AG09319 (cell line): ENCODE results near the gene KLHDC9.
"Not testable (repeated sequence)": the region's sequence is repeated elsewhere in the genome, so short reads cannot be mapped to it uniquely, and the experiment has no call there.

Source experiments
- DNase-seq: peaks from one replicate; pipeline ENCODE4 v3.0.0-alpha.2; 2010; ENCODE audit warnings: low read depth; ENCODE audit errors: extremely low read depth
- TF ChIP-seq, protein P1 (sequence below): IDR thresholded peaks from 2 replicates; pipeline ENCODE4 v1.5.1; 2011; ENCODE audit warnings: low read depth, mild to moderate bottlenecking, inconsistent platforms, low read length, moderate library complexity

Gene KLHDC9

DNA sequence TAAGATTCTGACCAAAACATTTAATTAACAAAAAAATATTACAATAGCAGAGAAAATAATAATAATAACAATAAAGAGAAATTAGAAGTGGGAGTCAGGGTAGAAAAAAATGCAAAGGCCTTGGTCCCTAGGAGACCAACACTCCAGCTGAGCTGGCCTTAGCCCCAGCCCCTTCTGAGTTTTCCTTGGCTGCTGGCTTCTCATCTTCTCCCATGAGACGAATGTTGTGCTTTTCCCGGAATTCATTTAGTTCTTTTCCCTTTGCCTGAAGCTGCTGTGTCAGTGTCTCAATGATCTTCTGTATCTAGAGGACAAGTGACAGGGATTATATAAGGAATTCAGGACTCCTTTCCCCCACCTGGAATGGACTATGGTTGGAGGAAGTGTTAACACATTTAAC is 2.4 kb downstream of the KLHDC9 start:
- TF ChIP-seq, protein P1, sequence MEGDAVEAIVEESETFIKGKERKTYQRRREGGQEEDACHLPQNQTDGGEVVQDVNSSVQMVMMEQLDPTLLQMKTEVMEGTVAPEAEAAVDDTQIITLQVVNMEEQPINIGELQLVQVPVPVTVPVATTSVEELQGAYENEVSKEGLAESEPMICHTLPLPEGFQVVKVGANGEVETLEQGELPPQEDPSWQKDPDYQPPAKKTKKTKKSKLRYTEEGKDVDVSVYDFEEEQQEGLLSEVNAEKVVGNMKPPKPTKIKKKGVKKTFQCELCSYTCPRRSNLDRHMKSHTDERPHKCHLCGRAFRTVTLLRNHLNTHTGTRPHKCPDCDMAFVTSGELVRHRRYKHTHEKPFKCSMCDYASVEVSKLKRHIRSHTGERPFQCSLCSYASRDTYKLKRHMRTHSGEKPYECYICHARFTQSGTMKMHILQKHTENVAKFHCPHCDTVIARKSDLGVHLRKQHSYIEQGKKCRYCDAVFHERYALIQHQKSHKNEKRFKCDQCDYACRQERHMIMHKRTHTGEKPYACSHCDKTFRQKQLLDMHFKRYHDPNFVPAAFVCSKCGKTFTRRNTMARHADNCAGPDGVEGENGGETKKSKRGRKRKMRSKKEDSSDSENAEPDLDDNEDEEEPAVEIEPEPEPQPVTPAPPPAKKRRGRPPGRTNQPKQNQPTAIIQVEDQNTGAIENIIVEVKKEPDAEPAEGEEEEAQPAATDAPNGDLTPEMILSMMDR: no peak
- DNase-seq: no peak

DNA sequence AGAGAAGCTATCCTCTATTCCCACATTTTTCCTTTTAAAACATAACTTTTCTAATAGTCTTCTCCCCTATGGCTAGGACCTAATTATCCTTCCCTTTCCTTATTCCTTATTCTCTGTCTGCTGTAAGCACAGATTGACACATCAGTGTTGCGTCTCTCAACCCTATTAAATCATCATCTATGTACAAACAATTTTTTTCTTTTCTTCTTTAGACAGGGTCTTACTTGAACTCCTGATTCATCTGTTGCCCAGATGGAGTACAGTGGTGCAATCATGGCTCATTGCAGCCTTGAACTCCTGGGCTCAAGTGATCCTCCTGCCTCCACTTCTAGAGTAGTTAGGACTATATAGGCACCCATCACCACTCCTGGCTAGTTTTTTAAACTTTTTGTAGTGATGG is 8.3 kb downstream of the KLHDC9 start:
- TF ChIP-seq, protein P1: no peak
- DNase-seq: no peak

DNA sequence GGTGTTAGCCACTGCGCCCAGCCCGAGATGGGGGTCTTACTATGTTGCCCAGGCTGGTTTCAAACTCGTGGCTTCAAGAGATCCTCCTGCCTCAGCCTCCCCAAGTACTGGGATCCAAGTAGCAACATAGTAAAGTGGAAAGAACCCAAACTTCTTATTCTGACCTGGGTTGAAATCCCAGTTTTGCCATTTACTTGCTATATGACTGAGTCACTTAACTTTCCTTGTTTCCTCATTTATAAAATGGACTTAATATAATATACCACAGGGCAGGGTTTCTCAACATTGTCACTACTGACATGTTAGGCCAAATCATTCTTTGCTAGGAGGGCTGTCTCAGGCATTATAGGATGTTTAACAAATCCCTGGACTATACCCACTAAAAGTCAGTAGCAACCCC is 13.0 kb downstream of the KLHDC9 start:
- TF ChIP-seq, protein P1: no peak
- DNase-seq: no peak

DNA sequence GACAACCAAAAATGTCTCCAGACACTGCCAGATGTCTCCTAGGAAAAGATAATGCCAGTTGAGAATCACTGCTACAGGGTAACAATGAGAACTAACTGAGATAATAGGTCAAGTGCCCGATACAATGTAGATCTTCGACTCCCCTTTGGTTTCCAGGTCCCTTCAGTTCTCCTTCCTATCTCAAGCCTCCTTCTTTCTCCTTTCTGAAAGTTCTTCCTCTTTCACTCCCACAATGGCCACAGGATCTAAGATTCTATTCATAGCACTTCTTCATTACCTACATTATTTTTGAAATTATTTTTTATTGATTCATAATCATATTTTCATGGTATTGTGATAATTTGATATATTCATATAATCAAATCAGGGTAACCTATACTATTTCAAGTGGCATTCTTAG is 13.4 kb downstream of the KLHDC9 start:
- TF ChIP-seq, protein P1: no peak
- DNase-seq: no peak

DNA sequence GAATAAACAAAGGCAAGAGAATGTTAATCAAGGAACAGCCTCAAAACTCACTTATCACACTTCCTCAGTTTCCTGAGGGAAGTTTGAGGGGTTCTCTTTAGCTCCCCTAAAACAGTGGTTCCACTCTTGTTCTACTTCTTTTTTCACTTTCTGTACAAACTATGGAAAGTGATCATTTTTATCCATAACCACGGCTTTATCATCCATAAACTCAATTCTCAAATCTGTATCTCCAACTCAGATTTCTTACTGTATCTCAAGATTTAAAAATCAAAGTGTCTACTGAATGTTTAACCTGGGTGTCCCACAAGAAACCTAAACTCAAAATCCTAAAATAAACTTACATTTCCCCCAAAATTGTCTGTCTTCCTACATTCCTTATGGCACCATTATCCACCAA is 15.8 kb downstream of the KLHDC9 start:
- TF ChIP-seq, protein P1: no peak

DNA sequence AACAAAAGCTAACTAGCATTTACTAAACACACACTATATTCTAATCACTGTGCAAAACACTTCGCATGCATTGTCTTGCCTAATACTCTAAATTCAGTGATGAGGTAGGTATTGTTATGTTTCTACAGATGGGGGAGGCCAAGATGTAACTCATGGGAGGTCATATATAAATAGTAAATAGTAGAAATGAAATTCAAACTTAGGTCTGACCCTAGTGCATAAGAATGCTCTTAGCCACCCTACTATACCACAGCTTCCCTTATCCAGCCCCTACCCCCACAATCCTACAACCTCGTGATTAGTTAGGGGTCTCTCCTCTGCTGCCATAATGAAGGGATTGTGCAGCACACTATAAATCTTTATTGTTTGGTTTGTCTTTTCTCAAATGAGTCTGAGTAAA is 16.4 kb downstream of the KLHDC9 start:
- no peak for DNase-seq

More for the DNA sequence above, 15.8 kb downstream of the KLHDC9 start:
- no peak for DNase-seq

DNA sequence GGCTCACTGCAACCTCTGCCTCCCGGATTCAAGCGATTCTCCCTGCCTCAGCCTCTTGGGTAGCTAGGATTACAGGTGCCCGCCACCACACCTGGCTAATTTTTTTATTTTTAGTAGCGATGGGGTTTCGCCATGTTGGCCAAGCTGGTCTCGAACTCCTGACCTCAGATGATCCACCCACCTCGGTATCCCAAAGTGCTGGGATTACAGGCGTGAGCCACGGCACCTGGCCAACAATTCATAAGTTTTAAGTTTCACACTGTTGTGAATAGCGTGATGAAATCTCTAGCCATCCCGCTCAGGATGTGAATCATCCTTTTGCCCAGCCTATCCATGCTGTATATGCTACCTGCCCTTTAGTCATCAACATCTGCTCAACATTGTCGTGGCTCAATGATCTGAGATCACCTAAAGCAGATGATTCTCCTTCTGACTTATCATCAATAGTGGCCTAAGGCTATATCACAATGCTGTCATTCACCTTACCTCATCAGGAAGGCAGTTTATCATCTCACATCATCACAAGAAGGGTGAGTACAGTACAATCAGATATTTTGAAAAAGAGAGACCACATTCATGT is 17.1 kb downstream of the KLHDC9 start:
- TF ChIP-seq, protein P1: no peak
- DNase-seq: no peak

More for the DNA sequence above, 16.4 kb downstream of the KLHDC9 start:
- TF ChIP-seq, protein P1: no peak

DNA sequence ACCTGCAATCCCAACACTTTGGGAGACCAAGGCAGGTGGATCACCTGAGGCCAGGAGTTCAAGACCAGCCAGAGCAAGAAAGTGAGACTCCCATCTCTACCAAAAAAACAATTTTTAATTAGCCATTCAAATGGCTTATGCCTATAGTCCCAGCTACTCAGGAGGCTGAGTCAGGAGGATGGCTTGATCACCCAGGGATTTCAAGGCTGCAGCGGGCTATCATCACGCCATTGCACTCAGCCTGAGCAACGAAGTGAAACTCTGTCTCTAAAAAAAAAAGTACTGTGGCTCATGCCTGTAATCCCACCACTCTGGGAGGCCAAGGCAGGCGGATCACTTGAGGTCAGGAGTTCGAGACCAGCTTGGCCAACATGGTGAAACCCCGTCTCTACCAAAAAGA is 17.8 kb downstream of the KLHDC9 start:
- DNase-seq: not testable (repeated sequence)
